Caco-2 (cell line): ENCODE measurements around the gene PFKFB1. TPM values are rescaled to one million over a fixed set of nuclear protein-coding genes. Genes with fewer than 3 reads are reported as not detected.

ENCODE experiments used
- BruUV-seq: library from RNA; stranded (reverse); fragments of 400-500 nt; replicated peaks from 2 replicates; lab custom pipeline; 2021; lab: Mats Ljungman, UMichigan
- CTCF ChIA-PET: fragments of 300-600 bp; sonication (Branson Sonifier 250); formaldehyde crosslinking; loops from one replicate; lab custom pipeline; 2022; ENCODE audit warnings: antibody characterized with exemption; lab: Charles Lee
- POLR2A ChIA-PET: fragments of 300-600 bp; sonication (Branson Sonifier 250); formaldehyde crosslinking; loops from one replicate; lab custom pipeline; 2022; ENCODE audit warnings: antibody characterized with exemption; lab: Charles Lee
- DNase-seq, 2 experiments: peaks; one replicate each; pipeline versions ENCODE4 v3.0.0 to v3.0.0-alpha.2; 2020 to 2022
- H3K27me3 ChIP-seq: replicated peaks from 2 replicates; pipeline ENCODE4 v1.6.0; 2011; ENCODE audit warnings: low read length; ENCODE audit not compliant: control insufficient read depth, insufficient read depth
- H3K36me3 ChIP-seq: 2 replicates; pipeline ENCODE4 v1.5.1; 2011; ENCODE audit warnings: low read length; ENCODE audit not compliant: control insufficient read depth, insufficient read depth
- H3K4me1 ChIP-seq: fragments of 250-450 bp; sonication (Bioruptor Pico); 2 replicates; pipeline ENCODE4 v1.5.1; 2020; ENCODE audit warnings: mild to moderate bottlenecking
- H3K4me3 ChIP-seq: 2 replicates; pipeline ENCODE4 v1.5.1; 2011; ENCODE audit warnings: low read depth, mild to moderate bottlenecking, control low read depth, low read length
- H3K9me3 ChIP-seq: fragments of 250-450 bp; sonication (Bioruptor Pico); 2 replicates; pipeline ENCODE4 v1.5.1; 2020; ENCODE audit warnings: mild to moderate bottlenecking, moderate library complexity
- H3K27ac Mint-ChIP-seq: one replicate; pipeline ENCODE4 v1.8.0; 2022; ENCODE audit warnings: mixed read lengths; ENCODE audit not compliant: unreplicated experiment
- H3K27me3 Mint-ChIP-seq: one replicate; pipeline ENCODE4 v1.8.0; 2022; ENCODE audit warnings: mixed read lengths; ENCODE audit not compliant: insufficient read depth, unreplicated experiment
- H3K36me3 Mint-ChIP-seq: one replicate; pipeline ENCODE4 v1.8.0; 2022; ENCODE audit warnings: mild to moderate bottlenecking, mixed read lengths; ENCODE audit not compliant: insufficient read depth, unreplicated experiment
- H3K4me1 Mint-ChIP-seq: one replicate; pipeline ENCODE4 v1.8.0; 2022; ENCODE audit warnings: low read depth, mixed read lengths; ENCODE audit not compliant: unreplicated experiment
- H3K4me3 Mint-ChIP-seq: one replicate; pipeline ENCODE4 v1.8.0; 2022; ENCODE audit warnings: mild to moderate bottlenecking, moderate library complexity, mixed read lengths; ENCODE audit not compliant: unreplicated experiment
- H3K9me3 Mint-ChIP-seq: one replicate; pipeline ENCODE4 v1.8.0; 2022; ENCODE audit warnings: mixed read lengths; ENCODE audit not compliant: unreplicated experiment
- intact Hi-C: fragments of 100-400 bp; cut with micrococcal nuclease; formaldehyde crosslinking; loops from one replicate; pipeline ENCODE4 v1.10.0; 2022; ENCODE audit not compliant: unreplicated experiment
- total RNA-seq: library from RNA; stranded (reverse); gene quantifications from 2 replicates; pipeline ENCODE4 v1.2.3, GENCODE V29; 2022
- TF ChIP-seq, protein P1 (sequence below), 2 experiments: fragments of 200-600 bp in 1 of 2; IDR thresholded peaks; 1 replicate in 1 of 2; 2 replicates in 1 of 2; pipeline versions ENCODE4 v1.5.1 to v1.8.0; 2011 to 2022; ENCODE audit warnings: antibody characterized with exemption in 1 of 2, control low read depth in 1 of 2, inconsistent platforms in 1 of 2, low read depth in 1 of 2, low read length in 1 of 2, mild to moderate bottlenecking in 1 of 2, moderate library complexity in 1 of 2; ENCODE audit not compliant: insufficient read depth in 1 of 2, severe bottlenecking in 1 of 2, unreplicated experiment in 1 of 2

The PFKFB1 gene
- total RNA-seq, 1 experiment from 2014 or later: not detected

DNA sequence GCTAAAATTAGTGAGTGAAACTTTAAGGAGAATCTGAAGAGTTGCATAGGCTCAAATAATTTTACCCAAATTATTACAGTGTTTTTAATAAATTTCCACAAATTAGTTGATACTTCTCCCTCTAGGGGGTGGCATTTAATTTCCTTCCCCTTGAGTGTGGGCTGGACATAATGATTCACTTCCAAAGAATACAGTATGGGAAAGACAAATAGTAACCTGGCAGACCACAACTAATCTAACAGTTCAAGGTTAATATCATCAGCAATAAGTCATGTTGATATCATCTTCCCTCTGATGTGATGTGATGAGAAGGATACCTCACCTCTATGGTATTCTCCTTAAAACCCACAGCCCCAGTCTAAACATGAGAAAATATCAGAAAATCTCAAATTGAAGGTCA is 15.5 kb downstream of the PFKFB1 start:
- Histone ChIP-seq H3K36me3 (no peaks in the 10 kb centered on the region), H3K27me3 (no peaks in the 10 kb centered on the region), H3K4me3 (no peak overlapping the region), H3K9me3 (no peaks in the 10 kb centered on the region), H3K4me1 (no peaks in the 10 kb centered on the region)
- ChIA-PET POLR2A (no interaction called here), CTCF (no interaction called here)
- TF ChIP-seq, protein P1, sequence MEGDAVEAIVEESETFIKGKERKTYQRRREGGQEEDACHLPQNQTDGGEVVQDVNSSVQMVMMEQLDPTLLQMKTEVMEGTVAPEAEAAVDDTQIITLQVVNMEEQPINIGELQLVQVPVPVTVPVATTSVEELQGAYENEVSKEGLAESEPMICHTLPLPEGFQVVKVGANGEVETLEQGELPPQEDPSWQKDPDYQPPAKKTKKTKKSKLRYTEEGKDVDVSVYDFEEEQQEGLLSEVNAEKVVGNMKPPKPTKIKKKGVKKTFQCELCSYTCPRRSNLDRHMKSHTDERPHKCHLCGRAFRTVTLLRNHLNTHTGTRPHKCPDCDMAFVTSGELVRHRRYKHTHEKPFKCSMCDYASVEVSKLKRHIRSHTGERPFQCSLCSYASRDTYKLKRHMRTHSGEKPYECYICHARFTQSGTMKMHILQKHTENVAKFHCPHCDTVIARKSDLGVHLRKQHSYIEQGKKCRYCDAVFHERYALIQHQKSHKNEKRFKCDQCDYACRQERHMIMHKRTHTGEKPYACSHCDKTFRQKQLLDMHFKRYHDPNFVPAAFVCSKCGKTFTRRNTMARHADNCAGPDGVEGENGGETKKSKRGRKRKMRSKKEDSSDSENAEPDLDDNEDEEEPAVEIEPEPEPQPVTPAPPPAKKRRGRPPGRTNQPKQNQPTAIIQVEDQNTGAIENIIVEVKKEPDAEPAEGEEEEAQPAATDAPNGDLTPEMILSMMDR (IDR thresholded peaks at IDR 0.05; ENCODE audit: insufficient read depth in 1 of 2, low read depth in 1 of 2, low read length in 1 of 2, severe bottlenecking in 1 of 2, unreplicated experiment in 1 of 2): no peak
- no peak for DNase-seq
- H3K27me3 Mint-ChIP-seq: no peaks in the 10 kb centered on the region
- BruUV-seq: no TSS peak
- intact Hi-C loops: no loop called here
- no peak overlapping the region for H3K27ac Mint-ChIP-seq
- no peaks in the 10 kb centered on the region for H3K9me3 Mint-ChIP-seq
- H3K4me3 Mint-ChIP-seq: no peak overlapping the region
- H3K36me3 Mint-ChIP-seq: no peaks in the 10 kb centered on the region
- H3K4me1 Mint-ChIP-seq: no peaks in the 10 kb centered on the region

GRCh38 chrX:54977387-54977786 is 16.6 kb downstream of the PFKFB1 start:
- no peak for DNase-seq
- intact Hi-C loops: no loop called here
- ChIA-PET POLR2A (no interaction called here), CTCF (no interaction called here)
- H3K36me3 Mint-ChIP-seq: no peaks in the 10 kb centered on the region
- Histone ChIP-seq H3K36me3 (no peaks in the 10 kb centered on the region), H3K27me3 (no peaks in the 10 kb centered on the region), H3K4me1 (no peaks in the 10 kb centered on the region), H3K9me3 (no peaks in the 10 kb centered on the region), H3K4me3 (no peak overlapping the region)
- TF ChIP-seq, protein P1 (IDR thresholded peaks at IDR 0.05; ENCODE audit: insufficient read depth in 1 of 2, low read depth in 1 of 2, low read length in 1 of 2, severe bottlenecking in 1 of 2, unreplicated experiment in 1 of 2): no peak
- H3K4me3 Mint-ChIP-seq: no peak overlapping the region
- H3K4me1 Mint-ChIP-seq: no peaks in the 10 kb centered on the region
- no peak overlapping the region for H3K27ac Mint-ChIP-seq
- H3K27me3 Mint-ChIP-seq: no peaks in the 10 kb centered on the region
- no peaks in the 10 kb centered on the region for H3K9me3 Mint-ChIP-seq
- no TSS peak for BruUV-seq

DNA sequence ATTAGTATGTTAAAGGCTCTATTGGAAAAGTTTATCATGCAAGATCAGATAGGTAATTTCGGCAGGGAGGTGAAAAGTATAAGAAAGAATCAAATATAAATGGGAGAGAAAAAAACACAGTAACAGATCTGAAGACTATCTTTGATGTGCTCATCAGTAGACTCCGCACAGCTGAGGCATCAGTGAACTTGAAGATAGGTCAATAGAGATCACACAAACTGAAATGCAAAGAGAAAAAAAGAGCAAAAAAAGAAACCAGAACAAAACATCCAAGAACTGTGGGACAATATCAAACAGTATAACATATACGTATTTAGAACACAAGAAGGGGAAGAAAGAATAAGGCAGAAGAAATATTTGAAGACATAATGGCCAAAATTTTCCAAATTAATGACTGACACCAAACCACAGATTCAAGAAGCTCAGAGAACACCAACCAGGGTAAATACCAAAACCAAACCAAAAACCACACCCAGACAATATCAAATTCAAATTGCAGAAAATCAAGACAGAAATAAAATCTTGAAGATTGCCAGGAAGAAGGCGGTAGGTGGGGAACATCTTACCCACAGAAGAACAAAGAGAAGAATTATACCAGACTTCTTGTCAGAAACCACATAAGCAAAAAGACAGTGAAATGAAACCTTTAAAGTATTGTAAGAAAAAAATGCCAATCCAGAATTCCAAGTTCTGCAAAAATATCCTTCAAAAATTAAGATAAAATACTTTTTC is 29.1 kb downstream of the PFKFB1 start:
- H3K4me1 Mint-ChIP-seq: no peaks in the 10 kb centered on the region
- TF ChIP-seq, protein P1 (IDR thresholded peaks at IDR 0.05; ENCODE audit: insufficient read depth in 1 of 2, low read depth in 1 of 2, low read length in 1 of 2, severe bottlenecking in 1 of 2, unreplicated experiment in 1 of 2): no peak

More for the DNA sequence above, 29.1 kb downstream of the PFKFB1 start:
- Histone ChIP-seq H3K36me3 (no peaks in the 10 kb centered on the region), H3K9me3 (no peaks in the 10 kb centered on the region), H3K4me1 (no peaks in the 10 kb centered on the region), H3K27me3 (no peaks in the 10 kb centered on the region), H3K4me3 (no peak overlapping the region)
- no TSS peak for BruUV-seq
- ChIA-PET CTCF (no interaction called here), POLR2A (no interaction called here)
- Mint-ChIP-seq H3K4me3 (no peak overlapping the region), H3K9me3 (no peaks in the 10 kb centered on the region), H3K36me3 (no peaks in the 10 kb centered on the region), H3K27me3 (peaks cover 9% of the 10 kb centered on the region), H3K27ac (no peak overlapping the region)
- no peak for DNase-seq
- intact Hi-C loops: no loop called here
